ENCODE results near the gene CAVIN2. TPM values are rescaled to one million over a fixed set of nuclear protein-coding genes. Genes with fewer than 3 reads are reported as not detected.

Gene CAVIN2
- polyA plus RNA-seq, 1 donor from 2014 or later = not detected

- Histone ChIP-seq H3K27ac (ENCODE audit: low read length) (no peak overlapping the region), H3K36me3 (ENCODE audit: insufficient read depth, low read length) (no peaks in the 10 kb centered on the region), H3K9me3 (ENCODE audit: low read length) (no peaks in the 10 kb centered on the region), H4K20me1 (ENCODE audit: insufficient read depth) (no peaks in the 10 kb centered on the region), H3K9me2 (ENCODE audit: insufficient read depth, low read length) (no peaks in the 10 kb centered on the region), H3F3A (ENCODE audit: insufficient read depth, low read length, poor library complexity, severe bottlenecking) (no peaks in the 10 kb centered on the region), H3K79me2 (replicated peaks; ENCODE audit: insufficient read depth, low read length) (no peaks in the 10 kb centered on the region), H3K9ac (ENCODE audit: low read length) (peak overlapping the region; percentile 14), H3K4me2 (ENCODE audit: low read length) (no peak overlapping the region), H2AFZ (ENCODE audit: low read depth, low read length) (no peak overlapping the region), H3K4me3 (ENCODE audit: low read length) (no peak overlapping the region), H3K27me3 (ENCODE audit: insufficient read depth, low read depth, low read length) (no peaks in the 10 kb centered on the region)
- TF ChIP-seq REST (IDR thresholded peaks at IDR 0.05; ENCODE audit: borderline replicate concordance) = peak; percentile 46
- TF ChIP-seq MXI1 (conservative IDR thresholded peaks at IDR 0.05; ENCODE audit: poor library complexity, severe bottlenecking) = no peak
- no peak for TF ChIP-seq TAF1 (IDR thresholded peaks at IDR 0.05; ENCODE audit: low read depth)
- TF ChIP-seq CTCF (IDR thresholded peaks at IDR 0.05; ENCODE audit: poor library complexity, severe bottlenecking) = peak; percentile 96
- TF ChIP-seq RAD21 (conservative IDR thresholded peaks at IDR 0.05) = peak; percentile 96
- no peak for TF ChIP-seq EP300 (conservative IDR thresholded peaks at IDR 0.05; ENCODE audit: poor library complexity, severe bottlenecking)
- no peak for TF ChIP-seq EZH2 (IDR thresholded peaks at IDR 0.05; ENCODE audit: borderline replicate concordance, insufficient read depth, low read length, poor library complexity, severe bottlenecking)
- TF ChIP-seq POLR2AphosphoS5 (IDR thresholded peaks at IDR 0.05) = no peak
- TF ChIP-seq SMC3 (conservative IDR thresholded peaks at IDR 0.05; ENCODE audit: poor library complexity) = peak; percentile 97
Measured at GRCh38 chr2:191811807-191812602, 34.9 kb downstream of the CAVIN2 start.

- Histone ChIP-seq H3K4me2 (ENCODE audit: low read length) (no peak overlapping the region), H3K4me3 (ENCODE audit: low read length) (no peak overlapping the region), H3K9ac (ENCODE audit: low read length) (no peak overlapping the region), H3F3A (ENCODE audit: insufficient read depth, low read length, poor library complexity, severe bottlenecking) (no peaks in the 10 kb centered on the region), H3K36me3 (ENCODE audit: insufficient read depth, low read length) (no peaks in the 10 kb centered on the region), H3K27ac (ENCODE audit: low read length) (no peak overlapping the region), H3K79me2 (replicated peaks; ENCODE audit: insufficient read depth, low read length) (no peaks in the 10 kb centered on the region), H3K27me3 (ENCODE audit: insufficient read depth, low read depth, low read length) (no peaks in the 10 kb centered on the region), H3K9me3 (ENCODE audit: low read length) (no peaks in the 10 kb centered on the region), H4K20me1 (ENCODE audit: insufficient read depth) (no peaks in the 10 kb centered on the region), H3K9me2 (ENCODE audit: insufficient read depth, low read length) (no peaks in the 10 kb centered on the region), H2AFZ (ENCODE audit: low read depth, low read length) (no peak overlapping the region)
- no peak for TF ChIP-seq CTCF (IDR thresholded peaks at IDR 0.05; ENCODE audit: poor library complexity, severe bottlenecking)
- TF ChIP-seq REST (IDR thresholded peaks at IDR 0.05; ENCODE audit: borderline replicate concordance) = no peak
- no peak for TF ChIP-seq MXI1 (conservative IDR thresholded peaks at IDR 0.05; ENCODE audit: poor library complexity, severe bottlenecking)
- no peak for TF ChIP-seq EZH2 (IDR thresholded peaks at IDR 0.05; ENCODE audit: borderline replicate concordance, insufficient read depth, low read length, poor library complexity, severe bottlenecking)
- TF ChIP-seq EP300 (conservative IDR thresholded peaks at IDR 0.05; ENCODE audit: poor library complexity, severe bottlenecking) = no peak
- TF ChIP-seq POLR2AphosphoS5 (IDR thresholded peaks at IDR 0.05) = no peak
- TF ChIP-seq RAD21 (conservative IDR thresholded peaks at IDR 0.05) = no peak
- TF ChIP-seq SMC3 (conservative IDR thresholded peaks at IDR 0.05; ENCODE audit: poor library complexity) = no peak
- no peak for TF ChIP-seq TAF1 (IDR thresholded peaks at IDR 0.05; ENCODE audit: low read depth)
Measured at GRCh38 chr2:191806396-191806795, 40.5 kb downstream of the CAVIN2 start.
